Neural progenitor cell (in vitro differentiated cells): ENCODE data around the gene ARHGAP15. TPM values are rescaled to one million over a fixed set of nuclear protein-coding genes. Genes with fewer than 3 reads are reported as not detected.
A peak's percentile ranks its signal among the peaks of the same experiment; 100 is the strongest.

ENCODE experiments used
- DNase-seq: peaks from one replicate; pipeline ENCODE4 v3.0.0-alpha.2; 2016; ENCODE audit warnings: low spot score
- H2AFZ ChIP-seq: fragments of 200-600 bp; sonication (generic); replicated peaks from 2 replicates; pipeline ENCODE4 v1.6.1; 2016; ENCODE audit warnings: antibody characterized with exemption
- H3F3A ChIP-seq: fragments of 200-600 bp; sonication (generic); 2 replicates; pipeline ENCODE4 v1.6.1; 2016; ENCODE audit warnings: antibody characterized with exemption, low read depth
- H3K27ac ChIP-seq: fragments of 200-600 bp; sonication (generic); 2 replicates; pipeline ENCODE4 v1.5.1; 2016; ENCODE audit warnings: mild to moderate bottlenecking
- H3K27me3 ChIP-seq: fragments of 200-600 bp; sonication (generic); 2 replicates; pipeline ENCODE4 v1.6.1; 2016; ENCODE audit warnings: mild to moderate bottlenecking, moderate library complexity
- H3K36me3 ChIP-seq: fragments of 200-600 bp; sonication (generic); 2 replicates; pipeline ENCODE4 v1.5.1; 2016
- H3K4me1 ChIP-seq: fragments of 200-600 bp; sonication (generic); 2 replicates; pipeline ENCODE4 v1.6.1; 2016; ENCODE audit warnings: mixed run types
- H3K4me2 ChIP-seq: fragments of 200-600 bp; sonication (generic); 2 replicates; pipeline ENCODE4 v1.6.1; 2016
- H3K4me3 ChIP-seq: fragments of 200-600 bp; sonication (generic); 2 replicates; pipeline ENCODE4 v1.5.1; 2016
- H3K79me2 ChIP-seq: fragments of 200-600 bp; sonication (generic); 2 replicates; pipeline ENCODE4 v1.6.1; 2016; ENCODE audit warnings: low read depth
- H3K9ac ChIP-seq: fragments of 200-600 bp; sonication (generic); 2 replicates; pipeline ENCODE4 v1.6.1; 2016
- H3K9me3 ChIP-seq: fragments of 200-600 bp; sonication (generic); 2 replicates; pipeline ENCODE4 v1.5.1; 2016; ENCODE audit warnings: low read depth
- H4K20me1 ChIP-seq: fragments of 200-600 bp; sonication (generic); 2 replicates; pipeline ENCODE4 v1.6.1; 2016; ENCODE audit warnings: low read depth
- H3K27ac Mint-ChIP-seq: 3 replicates; pipeline ENCODE4 v1.8.0; 2021; ENCODE audit warnings: mixed read lengths
- H3K27me3 Mint-ChIP-seq: 2 replicates; pipeline ENCODE4 v1.8.0; 2022; ENCODE audit warnings: low read depth, mild to moderate bottlenecking, inconsistent platforms, moderate library complexity, mixed read lengths; ENCODE audit not compliant: insufficient read depth
- H3K36me3 Mint-ChIP-seq: 3 replicates; pipeline ENCODE4 v1.8.0; 2021; ENCODE audit warnings: mixed read lengths
- H3K4me1 Mint-ChIP-seq: 3 replicates; pipeline ENCODE4 v1.8.0; 2021; ENCODE audit warnings: mixed read lengths
- H3K4me3 Mint-ChIP-seq: 3 replicates; pipeline ENCODE4 v1.8.0; 2021; ENCODE audit warnings: mild to moderate bottlenecking, moderate library complexity, mixed read lengths
- H3K9me3 Mint-ChIP-seq: 3 replicates; pipeline ENCODE4 v1.8.0; 2020; ENCODE audit warnings: mixed read lengths
- EZH2 ChIP-seq: fragments of 200-600 bp; sonication (generic); IDR thresholded peaks from 2 replicates; pipeline ENCODE4 v1.6.1; 2017; ENCODE audit warnings: antibody characterized with exemption, mild to moderate bottlenecking, moderate library complexity
- EZH2phosphoT487 ChIP-seq: fragments of 200-600 bp; sonication (generic); IDR thresholded peaks from 2 replicates; pipeline ENCODE4 v1.6.1; 2017; ENCODE audit warnings: antibody characterized with exemption
- total RNA-seq: library from RNA; depleted of rRNA; stranded (reverse); fragments of >200 nt; gene quantifications from 2 replicates; pipeline ENCODE4 v1.2.3, GENCODE V29; 2015; ENCODE audit warnings: low replicate concordance
- TF ChIP-seq, protein P1 (sequence below): fragments of 200-600 bp; sonication (generic); IDR thresholded peaks from 2 replicates; pipeline ENCODE4 v1.5.1; 2017; ENCODE audit warnings: antibody characterized with exemption, mild to moderate bottlenecking

Gene ARHGAP15
- total RNA-seq, 1 donor from 2014 or later = 5.9 TPM

DNA sequence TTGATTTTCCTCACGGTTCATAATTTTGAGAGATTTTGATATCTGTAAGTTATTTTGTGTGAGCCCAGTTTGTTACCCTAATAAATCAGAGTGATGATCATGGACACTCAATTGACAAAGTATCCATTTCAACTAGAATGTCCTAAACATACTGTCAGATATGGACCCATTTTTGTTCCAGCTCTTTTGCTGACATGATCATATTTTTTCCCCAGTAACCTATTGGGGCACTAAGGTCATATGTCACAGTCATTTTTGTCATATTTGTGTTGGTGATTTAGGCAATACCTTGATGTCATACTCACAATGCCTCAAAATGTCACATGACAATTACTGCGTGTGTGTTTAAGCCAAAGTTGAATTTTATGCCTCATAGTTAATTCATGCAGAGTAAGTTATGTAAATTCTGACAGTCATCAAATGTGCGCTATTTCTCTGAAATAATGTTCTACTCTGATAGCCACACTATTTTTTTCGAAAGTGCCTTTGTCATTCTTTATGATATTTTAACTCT is 218.7 kb downstream of the ARHGAP15 start:
- Histone ChIP-seq H3K27me3 (no peaks in the 10 kb centered on the region), H3K4me1 (no peaks in the 10 kb centered on the region), H4K20me1 (no peaks in the 10 kb centered on the region), H3K9ac (no peak overlapping the region), H3K9me3 (no peaks in the 10 kb centered on the region), H3K4me3 (no peak overlapping the region), H3K4me2 (no peak overlapping the region), H3F3A (no peaks in the 10 kb centered on the region), H3K79me2 (no peaks in the 10 kb centered on the region), H2AFZ (no peak overlapping the region), H3K27ac (no peak overlapping the region), H3K36me3 (no peaks in the 10 kb centered on the region)
- no peaks in the 10 kb centered on the region for H3K9me3 Mint-ChIP-seq
- DNase-seq = no peak
- H3K36me3 Mint-ChIP-seq = no peaks in the 10 kb centered on the region
- no peaks in the 10 kb centered on the region for H3K27me3 Mint-ChIP-seq
- no peak overlapping the region for H3K4me3 Mint-ChIP-seq
- TF ChIP-seq EZH2 (no peak), EZH2phosphoT487 (no peak)
- TF ChIP-seq, protein P1, sequence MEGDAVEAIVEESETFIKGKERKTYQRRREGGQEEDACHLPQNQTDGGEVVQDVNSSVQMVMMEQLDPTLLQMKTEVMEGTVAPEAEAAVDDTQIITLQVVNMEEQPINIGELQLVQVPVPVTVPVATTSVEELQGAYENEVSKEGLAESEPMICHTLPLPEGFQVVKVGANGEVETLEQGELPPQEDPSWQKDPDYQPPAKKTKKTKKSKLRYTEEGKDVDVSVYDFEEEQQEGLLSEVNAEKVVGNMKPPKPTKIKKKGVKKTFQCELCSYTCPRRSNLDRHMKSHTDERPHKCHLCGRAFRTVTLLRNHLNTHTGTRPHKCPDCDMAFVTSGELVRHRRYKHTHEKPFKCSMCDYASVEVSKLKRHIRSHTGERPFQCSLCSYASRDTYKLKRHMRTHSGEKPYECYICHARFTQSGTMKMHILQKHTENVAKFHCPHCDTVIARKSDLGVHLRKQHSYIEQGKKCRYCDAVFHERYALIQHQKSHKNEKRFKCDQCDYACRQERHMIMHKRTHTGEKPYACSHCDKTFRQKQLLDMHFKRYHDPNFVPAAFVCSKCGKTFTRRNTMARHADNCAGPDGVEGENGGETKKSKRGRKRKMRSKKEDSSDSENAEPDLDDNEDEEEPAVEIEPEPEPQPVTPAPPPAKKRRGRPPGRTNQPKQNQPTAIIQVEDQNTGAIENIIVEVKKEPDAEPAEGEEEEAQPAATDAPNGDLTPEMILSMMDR = no peak
- H3K27ac Mint-ChIP-seq = no peak overlapping the region
- H3K4me1 Mint-ChIP-seq = no peaks in the 10 kb centered on the region

DNA sequence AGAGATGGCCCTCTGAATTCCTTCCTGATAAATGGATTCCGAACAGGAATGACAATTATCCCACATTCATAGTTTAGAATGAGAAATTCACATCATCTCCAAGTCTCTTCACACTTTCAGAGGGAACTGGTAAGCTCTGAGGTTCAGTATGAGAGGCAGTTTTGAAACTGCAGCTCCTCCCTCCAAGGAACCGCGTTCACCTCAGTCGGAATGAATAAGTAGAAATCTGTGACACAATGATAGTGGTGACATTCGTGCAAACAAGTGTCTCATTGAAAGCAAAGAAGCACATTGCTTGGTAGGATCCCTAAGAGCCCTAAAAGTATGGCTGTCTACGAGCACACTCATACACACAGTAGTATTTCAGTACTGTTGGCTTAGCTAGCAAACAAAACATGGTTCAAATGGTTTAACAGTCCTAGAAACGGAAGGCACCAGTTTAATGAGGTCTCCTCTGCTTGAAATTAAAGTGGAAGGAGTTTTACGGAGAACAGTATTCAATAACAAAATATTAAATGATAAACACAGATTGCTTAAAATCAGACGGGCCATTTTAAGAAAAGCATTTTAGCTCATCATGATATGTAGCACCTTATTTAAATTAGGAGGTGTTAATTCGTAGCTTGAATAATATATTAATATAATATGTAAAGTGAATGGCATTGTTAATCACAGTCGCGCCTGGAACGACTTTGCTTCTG is 225.0 kb downstream of the ARHGAP15 start:
- TF ChIP-seq EZH2 (no peak), EZH2phosphoT487 (no peak)
- TF ChIP-seq, protein P1 = no peak
- no peak overlapping the region for H3K27ac Mint-ChIP-seq
- Histone ChIP-seq H2AFZ (peak overlapping the region; percentile 70), H3K27ac (no peak overlapping the region), H4K20me1 (no peaks in the 10 kb centered on the region), H3K9me3 (no peaks in the 10 kb centered on the region), H3F3A (no peaks in the 10 kb centered on the region), H3K4me2 (no peak overlapping the region), H3K4me1 (no peaks in the 10 kb centered on the region), H3K27me3 (no peaks in the 10 kb centered on the region), H3K9ac (no peak overlapping the region), H3K4me3 (no peak overlapping the region), H3K79me2 (no peaks in the 10 kb centered on the region), H3K36me3 (no peaks in the 10 kb centered on the region)
- H3K4me1 Mint-ChIP-seq = peaks cover 10% of the 10 kb centered on the region
- H3K27me3 Mint-ChIP-seq = no peaks in the 10 kb centered on the region
- no peaks in the 10 kb centered on the region for H3K36me3 Mint-ChIP-seq
- no peak for DNase-seq
- no peak overlapping the region for H3K4me3 Mint-ChIP-seq
- H3K9me3 Mint-ChIP-seq = no peaks in the 10 kb centered on the region

DNA sequence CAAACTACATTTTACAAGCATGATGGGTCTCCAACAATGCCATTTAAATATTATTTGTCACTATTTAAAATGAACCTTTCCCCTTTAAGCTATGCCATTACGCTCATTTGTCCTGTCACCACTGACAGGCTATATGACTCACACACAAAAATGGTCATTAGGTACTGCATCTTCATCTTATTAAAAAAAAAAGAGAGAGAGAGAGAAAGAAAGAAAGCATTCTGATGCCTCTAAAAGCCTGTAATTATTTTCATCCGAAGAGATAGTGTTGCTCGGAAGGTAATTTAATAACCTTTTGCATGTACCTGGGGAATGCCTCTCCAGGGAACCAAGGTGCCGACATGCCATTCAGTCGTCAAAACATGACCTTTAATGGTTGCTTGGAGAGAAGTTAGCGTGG is 226.7 kb downstream of the ARHGAP15 start:
- Histone ChIP-seq H3F3A (no peaks in the 10 kb centered on the region), H3K4me1 (no peaks in the 10 kb centered on the region), H3K36me3 (no peaks in the 10 kb centered on the region), H2AFZ (no peak overlapping the region), H3K9me3 (no peaks in the 10 kb centered on the region), H3K4me3 (no peak overlapping the region), H3K79me2 (no peaks in the 10 kb centered on the region), H3K4me2 (no peak overlapping the region), H3K27ac (no peak overlapping the region), H3K9ac (no peak overlapping the region), H4K20me1 (no peaks in the 10 kb centered on the region), H3K27me3 (no peaks in the 10 kb centered on the region)
- Mint-ChIP-seq H3K36me3 (no peaks in the 10 kb centered on the region), H3K9me3 (no peaks in the 10 kb centered on the region), H3K27ac (no peak overlapping the region), H3K4me1 (peaks cover 10% of the 10 kb centered on the region), H3K4me3 (no peak overlapping the region), H3K27me3 (no peaks in the 10 kb centered on the region)
- TF ChIP-seq EZH2 (no peak), EZH2phosphoT487 (no peak)
- TF ChIP-seq, protein P1 = no peak
- DNase-seq = no peak
